Parathyroid adenoma (tissue), 2 donors: ENCODE data around the gene ZSWIM8.

Experiments
- H2AFZ ChIP-seq: fragments of 300-600 bp; sonication (generic); one replicate; pipeline ENCODE4 v1.7.0; 2017; ENCODE audit warnings: antibody characterized with exemption, mild to moderate bottlenecking
- H3K27ac ChIP-seq: fragments of 300-600 bp; sonication (generic); one replicate; pipeline ENCODE4 v1.7.0; 2017
- H3K27me3 ChIP-seq: fragments of 300-600 bp; sonication (generic); one replicate; pipeline ENCODE4 v1.7.0; 2017; ENCODE audit warnings: low read length; ENCODE audit not compliant: control insufficient read depth, insufficient read depth
- H3K36me3 ChIP-seq: fragments of 300-600 bp; sonication (generic); one replicate; pipeline ENCODE4 v1.7.0; 2017; ENCODE audit warnings: low read length; ENCODE audit not compliant: control insufficient read depth, insufficient read depth
- H3K4me1 ChIP-seq: fragments of 300-600 bp; sonication (generic); one replicate; pipeline ENCODE4 v1.7.0; 2017; ENCODE audit warnings: control low read depth
- H3K4me2 ChIP-seq: fragments of 300-600 bp; sonication (generic); one replicate; pipeline ENCODE4 v1.7.0; 2017; ENCODE audit warnings: low read length
- H3K4me3 ChIP-seq: fragments of 300-600 bp; sonication (generic); one replicate; pipeline ENCODE4 v1.7.0; 2017; ENCODE audit warnings: low read depth, low read length
- H3K79me2 ChIP-seq: fragments of 300-600 bp; sonication (generic); one replicate; pipeline ENCODE4 v1.7.0; 2017; ENCODE audit warnings: control low read depth
- H3K9ac ChIP-seq: fragments of 300-600 bp; sonication (generic); one replicate; pipeline ENCODE4 v1.7.0; 2017; ENCODE audit warnings: mild to moderate bottlenecking
- H3K9me3 ChIP-seq: fragments of 300-600 bp; sonication (generic); one replicate; pipeline ENCODE4 v1.7.0; 2017; ENCODE audit warnings: low read length; ENCODE audit not compliant: control insufficient read depth
- TF ChIP-seq, protein P1 (sequence below): fragments of 300-600 bp; sonication (generic); IDR thresholded peaks from one replicate; pipeline ENCODE4 v1.7.0; 2017; ENCODE audit warnings: antibody characterized with exemption, mild to moderate bottlenecking
- donor health status: primary hyperparathyroidism.

Gene ZSWIM8

DNA sequence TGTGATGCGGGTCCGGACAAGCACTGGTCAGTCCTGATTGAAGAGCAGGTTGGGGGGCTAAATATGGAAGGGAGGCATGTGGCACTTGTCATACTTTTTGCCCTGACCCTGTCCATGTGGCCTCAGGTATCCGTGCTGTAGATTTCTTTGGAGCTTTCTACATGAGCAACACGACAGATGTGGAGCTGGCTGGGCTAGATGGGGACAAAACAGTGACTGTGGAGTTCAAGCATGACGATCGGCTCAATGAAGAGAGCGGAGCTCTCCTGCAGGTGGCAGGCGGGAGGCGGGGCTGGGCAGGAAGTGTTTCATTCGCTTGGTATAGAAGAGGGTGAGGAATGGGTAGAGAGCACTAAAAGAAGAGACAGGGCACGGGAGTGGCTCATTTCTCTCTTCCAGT, 16.5 kb upstream of the ZSWIM8 start:
- Histone ChIP-seq H3K27me3 (no peaks in the 10 kb centered on the region), H3K4me1 (peaks cover 3% of the 10 kb centered on the region), H3K27ac (no peak overlapping the region), H3K4me3 (no peak overlapping the region), H3K79me2 (peaks cover 5% of the 10 kb centered on the region), H3K9ac (no peak overlapping the region), H3K36me3 (no peaks in the 10 kb centered on the region), H2AFZ (no peak overlapping the region), H3K4me2 (no peak overlapping the region), H3K9me3 (no peaks in the 10 kb centered on the region)
- TF ChIP-seq, protein P1, sequence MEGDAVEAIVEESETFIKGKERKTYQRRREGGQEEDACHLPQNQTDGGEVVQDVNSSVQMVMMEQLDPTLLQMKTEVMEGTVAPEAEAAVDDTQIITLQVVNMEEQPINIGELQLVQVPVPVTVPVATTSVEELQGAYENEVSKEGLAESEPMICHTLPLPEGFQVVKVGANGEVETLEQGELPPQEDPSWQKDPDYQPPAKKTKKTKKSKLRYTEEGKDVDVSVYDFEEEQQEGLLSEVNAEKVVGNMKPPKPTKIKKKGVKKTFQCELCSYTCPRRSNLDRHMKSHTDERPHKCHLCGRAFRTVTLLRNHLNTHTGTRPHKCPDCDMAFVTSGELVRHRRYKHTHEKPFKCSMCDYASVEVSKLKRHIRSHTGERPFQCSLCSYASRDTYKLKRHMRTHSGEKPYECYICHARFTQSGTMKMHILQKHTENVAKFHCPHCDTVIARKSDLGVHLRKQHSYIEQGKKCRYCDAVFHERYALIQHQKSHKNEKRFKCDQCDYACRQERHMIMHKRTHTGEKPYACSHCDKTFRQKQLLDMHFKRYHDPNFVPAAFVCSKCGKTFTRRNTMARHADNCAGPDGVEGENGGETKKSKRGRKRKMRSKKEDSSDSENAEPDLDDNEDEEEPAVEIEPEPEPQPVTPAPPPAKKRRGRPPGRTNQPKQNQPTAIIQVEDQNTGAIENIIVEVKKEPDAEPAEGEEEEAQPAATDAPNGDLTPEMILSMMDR, result no peak

DNA sequence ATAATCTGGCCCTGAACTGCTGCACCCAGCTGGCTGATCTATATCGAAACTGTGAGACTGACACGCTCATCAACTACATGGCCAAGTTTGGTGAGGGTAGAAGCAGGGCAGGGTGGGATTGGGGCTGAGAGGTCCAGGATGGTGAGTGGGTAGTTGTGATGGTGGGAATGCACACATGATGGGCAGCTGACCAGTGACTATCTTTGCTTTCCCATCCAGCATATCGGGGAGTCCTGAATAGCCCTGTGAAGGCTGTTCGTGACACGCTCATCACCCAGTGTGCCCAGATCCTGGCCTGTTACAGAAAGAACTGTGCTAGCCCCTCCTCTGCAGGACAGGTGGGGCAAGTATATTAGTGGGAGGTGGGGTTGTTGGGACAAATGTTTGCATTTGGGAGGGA, 16.0 kb upstream of the ZSWIM8 start:
- peaks cover 3% of the 10 kb centered on the region for H3K4me1 ChIP-seq
- no peak overlapping the region for H3K27ac ChIP-seq
- no peaks in the 10 kb centered on the region for H3K36me3 ChIP-seq
- no peak overlapping the region for H2AFZ ChIP-seq
- H3K9ac ChIP-seq, result no peak overlapping the region
- H3K4me2 ChIP-seq, result no peak overlapping the region
- H3K4me3 ChIP-seq, result no peak overlapping the region
- TF ChIP-seq, protein P1, result no peak
- peaks cover 5% of the 10 kb centered on the region for H3K79me2 ChIP-seq
- H3K9me3 ChIP-seq, result no peaks in the 10 kb centered on the region
- no peaks in the 10 kb centered on the region for H3K27me3 ChIP-seq

DNA sequence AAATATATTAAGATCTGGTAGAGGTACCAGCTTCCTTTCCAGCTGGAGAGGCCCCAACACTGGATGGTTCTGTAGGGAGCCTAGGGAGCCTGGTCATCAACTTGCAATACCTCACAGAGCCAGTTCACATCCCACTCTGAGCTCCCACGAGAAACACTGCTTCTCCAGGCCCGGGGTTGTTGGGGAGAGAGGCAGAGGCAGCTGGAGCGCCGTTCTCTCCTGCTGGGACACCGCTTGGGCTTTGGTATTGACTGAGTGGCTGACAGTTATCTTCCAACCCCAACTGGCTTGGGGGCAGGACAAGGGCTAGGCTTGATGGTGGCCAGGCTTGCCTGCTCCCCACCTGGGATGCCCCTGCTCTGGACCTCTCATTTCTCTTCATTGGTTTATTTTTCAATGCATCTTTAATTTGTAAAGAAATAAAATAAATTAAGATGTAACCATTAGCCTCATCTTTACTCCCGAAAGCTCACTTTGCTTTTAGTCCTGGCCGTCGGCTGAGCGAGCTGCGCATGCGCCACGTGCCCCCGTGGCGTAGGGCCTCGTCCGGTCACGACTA, 13.6 kb upstream of the ZSWIM8 start:
- H3K4me1 ChIP-seq, result peaks cover 3% of the 10 kb centered on the region
- TF ChIP-seq, protein P1, result no peak
- peak overlapping the region; percentile 91 for H3K27ac ChIP-seq
- H3K9me3 ChIP-seq, result no peaks in the 10 kb centered on the region
- H2AFZ ChIP-seq, result peak overlapping the region; percentile 93
- H3K4me2 ChIP-seq, result peak overlapping the region; percentile 87
- H3K4me3 ChIP-seq, result peak overlapping the region; percentile 69
- no peaks in the 10 kb centered on the region for H3K36me3 ChIP-seq
- H3K9ac ChIP-seq, result peak overlapping the region; percentile 20
- peaks cover 7% of the 10 kb centered on the region for H3K79me2 ChIP-seq
- no peaks in the 10 kb centered on the region for H3K27me3 ChIP-seq

DNA sequence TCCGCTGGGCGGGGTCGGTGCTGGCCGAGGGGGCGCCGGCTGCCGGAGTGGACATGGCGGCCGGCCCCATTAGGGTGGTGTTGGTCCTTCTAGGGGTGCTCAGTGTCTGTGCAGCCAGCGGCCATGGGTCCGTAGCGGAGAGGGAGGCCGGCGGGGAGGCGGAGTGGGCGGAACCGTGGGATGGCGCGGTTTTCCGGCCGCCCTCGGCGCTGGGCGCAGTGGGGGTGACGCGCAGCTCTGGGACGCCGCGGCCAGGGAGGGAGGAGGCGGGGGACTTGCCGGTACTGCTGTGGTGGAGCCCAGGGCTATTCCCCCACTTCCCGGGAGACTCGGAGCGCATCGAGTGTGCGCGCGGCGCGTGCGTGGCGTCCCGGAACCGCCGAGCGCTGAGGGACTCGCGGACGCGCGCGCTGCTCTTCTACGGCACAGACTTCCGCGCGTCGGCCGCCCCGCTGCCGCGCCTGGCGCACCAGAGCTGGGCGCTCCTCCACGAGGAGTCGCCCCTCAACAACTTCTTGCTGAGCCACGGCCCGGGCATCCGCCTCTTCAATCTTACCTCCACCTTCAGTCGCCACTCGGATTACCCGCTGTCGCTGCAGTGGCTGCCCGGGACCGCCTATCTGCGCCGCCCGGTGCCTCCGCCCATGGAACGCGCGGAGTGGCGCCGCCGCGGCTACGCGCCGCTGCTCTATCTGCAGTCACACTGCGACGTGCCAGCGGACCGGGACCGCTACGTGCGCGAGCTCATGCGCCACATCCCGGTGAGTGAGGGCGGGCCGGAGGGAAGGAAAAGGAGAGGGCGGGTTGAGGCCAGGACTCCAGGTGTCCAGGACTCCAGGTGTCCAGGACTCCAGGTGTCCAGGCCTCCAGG, 12.9 kb upstream of the ZSWIM8 start:
- Histone ChIP-seq H2AFZ (peak overlapping the region; percentile 93), H3K79me2 (peaks cover 7% of the 10 kb centered on the region), H3K27ac (peak overlapping the region; percentile 91), H3K4me3 (peak overlapping the region; percentile 69), H3K4me1 (peaks cover 3% of the 10 kb centered on the region), H3K9ac (peak overlapping the region; percentile 20), H3K9me3 (no peaks in the 10 kb centered on the region), H3K27me3 (no peaks in the 10 kb centered on the region), H3K36me3 (no peaks in the 10 kb centered on the region), H3K4me2 (peak overlapping the region; percentile 87)
- TF ChIP-seq, protein P1, result peak; percentile 22
